GM21390 (cell line): ENCODE measurements around the gene TBX1.

ENCODE experiments used
- ATAC-seq: cut with Tn5 transposase; IDR thresholded peaks from one replicate; pipeline ENCODE4 v1.9.1; 2021; ENCODE audit not compliant: unreplicated experiment

TBX1 gene

GRCh38 chr22:19797086-19798002 lies 36.8 kb downstream of the TBX1 start:
- ATAC-seq = no peak

- ATAC-seq = no peak
Observed at GRCh38 chr22:19798003-19798665, 37.6 kb downstream of the TBX1 start.

- ATAC-seq = no peak
Observed at GRCh38 chr22:19798891-19799293, 38.3 kb downstream of the TBX1 start.

- no peak for ATAC-seq
Observed at GRCh38 chr22:19799322-19800190, 39.0 kb downstream of the TBX1 start.

GRCh38 chr22:19800306-19800705 lies 39.7 kb downstream of the TBX1 start:
- ATAC-seq = no peak

GRCh38 chr22:19800761-19801244 lies 40.2 kb downstream of the TBX1 start:
- ATAC-seq = no peak

- no peak for ATAC-seq
Observed at GRCh38 chr22:19801340-19802000, 40.9 kb downstream of the TBX1 start.

GRCh38 chr22:19802001-19802893 lies 41.7 kb downstream of the TBX1 start:
- no peak for ATAC-seq

GRCh38 chr22:19802894-19803735 lies 42.5 kb downstream of the TBX1 start:
- no peak for ATAC-seq

- ATAC-seq = no peak
Observed at GRCh38 chr22:19803736-19804267, 43.2 kb downstream of the TBX1 start.

GRCh38 chr22:19805821-19806212 lies 45.2 kb downstream of the TBX1 start:
- ATAC-seq = no peak

- no peak for ATAC-seq
Observed at GRCh38 chr22:19806213-19807160, 45.9 kb downstream of the TBX1 start.

- ATAC-seq = no peak
Observed at GRCh38 chr22:19807161-19807913, 46.8 kb downstream of the TBX1 start.

- no peak for ATAC-seq
Observed at GRCh38 chr22:19807914-19808872, 47.6 kb downstream of the TBX1 start.

GRCh38 chr22:19808873-19809478 lies 48.4 kb downstream of the TBX1 start:
- ATAC-seq = no peak
